PFSK-1 (cell line): Measurements from ENCODE around the gene OSBPL10.

Source experiments
- FOXP2 ChIP-seq: optimal IDR thresholded peaks from 2 replicates; pipeline ENCODE3; 2011; ENCODE audit warnings: borderline replicate concordance, control low read depth, inconsistent platforms; ENCODE audit not compliant: insufficient read depth; ENCODE audit errors: extremely low read length, extremely low read depth
- POLR2AphosphoS5 ChIP-seq: IDR thresholded peaks from 2 replicates; pipeline ENCODE4 v1.6.1; 2012; ENCODE audit warnings: low read depth, mild to moderate bottlenecking, control low read depth, low read length, moderate library complexity
- REST ChIP-seq, 2 experiments: IDR thresholded peaks; 2 replicates each; pipeline versions ENCODE4 v1.6.1 to v1.8.0; 2011 to 2012; ENCODE audit warnings: low read depth in 2 of 2, low read length in 2 of 2, control low read depth in 1 of 2, inconsistent platforms in 1 of 2, mild to moderate bottlenecking in 1 of 2, moderate library complexity in 1 of 2; ENCODE audit not compliant: insufficient read depth in 1 of 2
- SIN3A ChIP-seq: IDR thresholded peaks from 2 replicates; pipeline ENCODE4 v1.6.1; 2012; ENCODE audit warnings: mild to moderate bottlenecking, low read length, moderate library complexity, borderline replicate concordance; ENCODE audit not compliant: insufficient read depth
- TAF1 ChIP-seq: IDR thresholded peaks from 2 replicates; pipeline ENCODE4 v1.6.1; 2012; ENCODE audit warnings: low read length, control low read depth, borderline replicate concordance; ENCODE audit not compliant: insufficient read depth

OSBPL10 gene

GRCh38 chr3:31943041-31943440 lies 38.0 kb downstream of the OSBPL10 start:
- TF ChIP-seq FOXP2 (no peak), TAF1 (no peak), SIN3A (no peak), POLR2AphosphoS5 (no peak), REST (IDR thresholded peaks at IDR 0.05; ENCODE audit: insufficient read depth in 1 of 2, low read depth in 2 of 2, low read length in 2 of 2) (no peak)

GRCh38 chr3:31942446-31942845 lies 38.6 kb downstream of the OSBPL10 start:
- TF ChIP-seq REST (IDR thresholded peaks at IDR 0.05; ENCODE audit: insufficient read depth in 1 of 2, low read depth in 2 of 2, low read length in 2 of 2) (no peak), SIN3A (no peak), POLR2AphosphoS5 (no peak), TAF1 (no peak)

GRCh38 chr3:31937225-31937624 lies 43.8 kb downstream of the OSBPL10 start:
- no peak for TF ChIP-seq TAF1

GRCh38 chr3:31936420-31937060 lies 44.5 kb downstream of the OSBPL10 start:
- TF ChIP-seq FOXP2 (no peak), TAF1 (no peak), SIN3A (no peak), REST (IDR thresholded peaks at IDR 0.05; ENCODE audit: insufficient read depth in 1 of 2, low read depth in 2 of 2, low read length in 2 of 2) (no peak), POLR2AphosphoS5 (no peak)

- TF ChIP-seq FOXP2 (no peak), TAF1 (no peak), POLR2AphosphoS5 (no peak), REST (IDR thresholded peaks at IDR 0.05; ENCODE audit: insufficient read depth in 1 of 2, low read depth in 2 of 2, low read length in 2 of 2) (no peak), SIN3A (no peak)
Measured at GRCh38 chr3:31934866-31935265, 46.2 kb downstream of the OSBPL10 start.
